ENCODE data around the gene RFX7. TPM values are rescaled to one million over a fixed set of nuclear protein-coding genes. Genes with fewer than 3 reads are reported as not detected.

Gene RFX7
- total RNA-seq, 1 experiment from 2014 or later, result 43.4 TPM

- Histone ChIP-seq H3K4me2 (ENCODE audit: insufficient read depth, insufficient read length, low read length) (no peak overlapping the region), H4K20me1 (ENCODE audit: control insufficient read depth, insufficient read depth, insufficient read length) (no peaks in the 10 kb centered on the region), H3K4me1 (ENCODE audit: insufficient read depth, low read length) (no peaks in the 10 kb centered on the region), H3K27ac (ENCODE audit: insufficient read length, low read depth, low read length) (no peak overlapping the region), H3K9ac (ENCODE audit: extremely low read depth, insufficient read length, low read length) (no peak overlapping the region), H3T11ph (ENCODE audit: low read length) (no peak overlapping the region), H2BK5ac (ENCODE audit: insufficient read length, low read length) (no peak overlapping the region), H2AK5ac (ENCODE audit: insufficient read length, low read length) (no peak overlapping the region), H2BK20ac (ENCODE audit: low read depth, low read length, poor library complexity, severe bottlenecking) (no peak overlapping the region), H3K23ac (ENCODE audit: insufficient read length, low read depth, low read length) (no peak overlapping the region), H3K56ac (ENCODE audit: insufficient read length, low read depth, low read length) (no peak overlapping the region), H3K4ac (ENCODE audit: low read depth, low read length) (no peak overlapping the region), H2BK120ac (ENCODE audit: low read depth, low read length, poor library complexity, severe bottlenecking) (no peak overlapping the region), H3K79me1 (ENCODE audit: insufficient read depth, low read depth, low read length, poor library complexity, severe bottlenecking) (no peaks in the 10 kb centered on the region), H2AFZ (ENCODE audit: low read length) (no peak overlapping the region), H3K18ac (ENCODE audit: insufficient read length, low read depth, low read length) (no peak overlapping the region), H3K14ac (ENCODE audit: insufficient read depth, low read length) (no peak overlapping the region), H3K23me2 (ENCODE audit: insufficient read length, low read depth, low read length, poor library complexity, severe bottlenecking) (no peaks in the 10 kb centered on the region), H4K8ac (replicated peaks; ENCODE audit: insufficient read length, low read depth, low read length) (no peak overlapping the region), H4K91ac (ENCODE audit: insufficient read length, low read depth, low read length) (no peak overlapping the region), H2BK15ac (ENCODE audit: low read depth, low read length) (no peak overlapping the region), H2BK12ac (ENCODE audit: insufficient read length, low read depth, low read length) (no peak overlapping the region), H4K5ac (ENCODE audit: insufficient read length, low read depth, low read length) (no peak overlapping the region), H3K79me2 (ENCODE audit: insufficient read depth, low read length) (no peaks in the 10 kb centered on the region), H3K9me3 (ENCODE audit: control insufficient read depth, low read depth, low read length) (no peaks in the 10 kb centered on the region), H3K27me3 (ENCODE audit: insufficient read depth, low read length) (no peaks in the 10 kb centered on the region)
- DNase-seq, result no peak
- no CpG with 5 or more reads among the region's 6 CpGs for WGBS (ENCODE audit: extremely low coverage, insufficient read length, low lambda C conversion rate)
- no peaks in the 10 kb centered on the region for H3K4me1 Mint-ChIP-seq
- peaks cover 27% of the 10 kb centered on the region for H3K27me3 Mint-ChIP-seq (ENCODE audit: low read depth)
- H3K27ac Mint-ChIP-seq, result no peak overlapping the region
- TF ChIP-seq CTCF (conservative IDR thresholded peaks at IDR 0.05), result no peak
- H3K9me3 Mint-ChIP-seq, result peaks cover 3% of the 10 kb centered on the region in 2 experiments; a peak in 2 of 5 replicates
- no peaks in the 10 kb centered on the region; a peak in 1 of 7 replicates for H3K36me3 Mint-ChIP-seq (ENCODE audit: insufficient read depth in 1 of 3, low read depth in 3 of 3)
- no peak overlapping the region for H3K4me3 Mint-ChIP-seq
Observed at GRCh38 chr15:56281145-56281544, 37.5 kb upstream of the RFX7 start.

Measured in H9 (cell line).